H1 (cell line): ENCODE measurements around the gene EIF2A. TPM values are rescaled to one million over a fixed set of nuclear protein-coding genes. Genes with fewer than 3 reads are reported as not detected.

Experiments used
- CTCF ChIA-PET: fragments of 300-600 bp; sonication (Branson Sonifier 250); formaldehyde crosslinking; loops from one replicate; lab custom pipeline; 2021; ENCODE audit not compliant: partially characterized antibody; lab: Charles Lee
- POLR2A ChIA-PET: fragments of 300-600 bp; sonication (Branson Sonifier 250); formaldehyde crosslinking; loops from one replicate; lab custom pipeline; 2021; ENCODE audit warnings: inconsistent platforms; ENCODE audit not compliant: partially characterized antibody; lab: Charles Lee
- DNase-seq, 2 experiments: peaks; one replicate each; pipeline versions ENCODE4 v3.0.0 to v3.0.0-alpha.2; 2010 to 2022; ENCODE audit warnings: low spot score in 2 of 2, low read depth in 1 of 2, mixed read lengths in 1 of 2
- FAIRE-seq: peaks from 2 replicates; lab custom pipeline; 2011; peaks lifted over from hg19 to GRCh38; lab: Jason Lieb, UNC
- H2AFZ ChIP-seq: 2 replicates; pipeline ENCODE4 v1.8.1; 2012; ENCODE audit warnings: low read length, inconsistent platforms
- H2AK5ac ChIP-seq: 2 replicates; pipeline ENCODE4 v1.6.1; 2013; ENCODE audit warnings: low read depth, low read length
- H2BK120ac ChIP-seq: replicated peaks from 2 replicates; pipeline ENCODE3; 2013; ENCODE audit warnings: low read depth, low read length, inconsistent platforms
- H2BK12ac ChIP-seq: 2 replicates; pipeline ENCODE4 v1.6.1; 2013; ENCODE audit warnings: low read depth, low read length
- H2BK15ac ChIP-seq: 2 replicates; pipeline ENCODE4 v1.6.1; 2013; ENCODE audit warnings: low read length
- H2BK20ac ChIP-seq: 2 replicates; pipeline ENCODE4 v1.6.1; 2013; ENCODE audit warnings: low read length
- H2BK5ac ChIP-seq: 2 replicates; pipeline ENCODE4 v1.6.1; 2013; ENCODE audit warnings: low read depth, low read length
- H3K14ac ChIP-seq: 2 replicates; pipeline ENCODE4 v1.6.1; 2013; ENCODE audit warnings: inconsistent platforms; ENCODE audit not compliant: insufficient read length
- H3K18ac ChIP-seq: 2 replicates; pipeline ENCODE4 v1.6.1; 2013; ENCODE audit warnings: low read length; ENCODE audit errors: extremely low read depth
- H3K23ac ChIP-seq: 2 replicates; pipeline ENCODE4 v1.6.1; 2013; ENCODE audit warnings: inconsistent platforms; ENCODE audit not compliant: insufficient read length
- H3K23me2 ChIP-seq: 2 replicates; pipeline ENCODE4 v1.6.1; 2013; ENCODE audit warnings: low read depth, low read length
- H3K27ac ChIP-seq: 2 replicates; pipeline ENCODE4 v1.6.1; 2011; ENCODE audit warnings: low read depth, low read length, inconsistent platforms
- H3K27me3 ChIP-seq, 4 experiments: replicated peaks in 1 of 4; 1 replicate in 1 of 4; 2 replicates in 3 of 4; pipeline versions ENCODE4 v1.6.1 to v1.8.1; 2011 to 2013; ENCODE audit warnings: low read length in 3 of 4, mild to moderate bottlenecking in 3 of 4, inconsistent platforms in 2 of 4, mixed read lengths in 2 of 4, moderate library complexity in 1 of 4; ENCODE audit not compliant: control insufficient read depth in 3 of 4, insufficient read depth in 3 of 4; ENCODE audit errors: extremely low read depth in 1 of 4
- H3K36me3 ChIP-seq, 4 experiments: 2 replicates each; pipeline versions ENCODE4 v1.6.1 to v1.8.1; 2011 to 2013; ENCODE audit warnings: mild to moderate bottlenecking in 4 of 4, low read length in 3 of 4, moderate library complexity in 2 of 4, control low read depth in 1 of 4, inconsistent platforms in 1 of 4; ENCODE audit not compliant: insufficient read depth in 4 of 4, control insufficient read depth in 2 of 4
- H3K4ac ChIP-seq: replicated peaks from 2 replicates; pipeline ENCODE3; 2013; ENCODE audit warnings: low read length, low read depth, mixed read lengths, inconsistent platforms; ENCODE audit not compliant: insufficient read length
- H3K4me1 ChIP-seq, 4 experiments: replicated peaks in 1 of 4; 1 replicate in 1 of 4; 2 replicates in 3 of 4; pipeline versions ENCODE4 v1.6.1 to v1.8.1; 2011 to 2013; ENCODE audit warnings: low read length in 3 of 4, inconsistent platforms in 2 of 4, mixed read lengths in 1 of 4; ENCODE audit not compliant: insufficient read depth in 4 of 4, control insufficient read depth in 3 of 4
- H3K4me2 ChIP-seq, 2 experiments: 2 replicates each; pipeline versions ENCODE4 v1.6.1 to v1.8.1; 2011 to 2013; ENCODE audit warnings: low read depth in 2 of 2, low read length in 2 of 2, control low read depth in 1 of 2, inconsistent platforms in 1 of 2, mild to moderate bottlenecking in 1 of 2; ENCODE audit not compliant: insufficient read depth in 1 of 2
- H3K4me3 ChIP-seq, 4 experiments: fragments of 200-600, 300-600 bp in 1 of 4; sonication (generic), shearing (Covaris generic), sonication (Bioruptor Twin) in 1 of 4; 2 replicates each; pipeline versions ENCODE4 v1.5.1 to v1.8.1; 2011 to 2016; ENCODE audit warnings: low read length in 4 of 4, low read depth in 3 of 4, control low read depth in 2 of 4, inconsistent platforms in 2 of 4, mild to moderate bottlenecking in 2 of 4, mixed read lengths in 1 of 4, moderate library complexity in 1 of 4; ENCODE audit not compliant: insufficient read depth in 2 of 4; ENCODE audit errors: extremely low read depth in 1 of 4
- H3K56ac ChIP-seq: replicated peaks from 2 replicates; pipeline ENCODE3; 2013; ENCODE audit warnings: low read depth, mild to moderate bottlenecking, mixed read lengths, low read length, inconsistent platforms; ENCODE audit not compliant: insufficient read length
- H3K79me1 ChIP-seq: 2 replicates; pipeline ENCODE4 v1.6.1; 2013; ENCODE audit warnings: low read depth, low read length, control low read depth
- H3K79me2 ChIP-seq, 2 experiments: 2 replicates each; pipeline versions ENCODE4 v1.6.1 to v1.8.1; 2012 to 2013; ENCODE audit warnings: low read length in 2 of 2, mild to moderate bottlenecking in 2 of 2, inconsistent platforms in 1 of 2; ENCODE audit not compliant: insufficient read depth in 2 of 2, control insufficient read depth in 1 of 2
- H3K9ac ChIP-seq, 4 experiments: replicated peaks in 1 of 4; 1 replicate in 1 of 4; 2 replicates in 3 of 4; pipeline versions ENCODE4 v1.6.1 to v1.8.1; 2011 to 2013; ENCODE audit warnings: low read depth in 3 of 4, low read length in 3 of 4, control low read depth in 2 of 4, mild to moderate bottlenecking in 2 of 4, moderate library complexity in 2 of 4, inconsistent platforms in 1 of 4; ENCODE audit errors: extremely low read depth in 1 of 4
- H3K9me3 ChIP-seq, 2 experiments: 2 replicates each; pipeline versions ENCODE4 v1.6.1 to v1.8.1; 2012 to 2013; ENCODE audit warnings: mild to moderate bottlenecking in 2 of 2, moderate library complexity in 2 of 2, control low read depth in 1 of 2, inconsistent platforms in 1 of 2, low read depth in 1 of 2, low read length in 1 of 2, mixed read lengths in 1 of 2; ENCODE audit not compliant: insufficient read depth in 2 of 2
- H4K20me1 ChIP-seq, 2 experiments: replicated peaks in 1 of 2; 2 replicates each; pipeline versions ENCODE3 to v1.8.1; 2011 to 2013; ENCODE audit warnings: inconsistent platforms in 2 of 2, low read length in 2 of 2, mild to moderate bottlenecking in 1 of 2; ENCODE audit not compliant: insufficient read depth in 2 of 2, control insufficient read depth in 1 of 2
- H4K5ac ChIP-seq: 2 replicates; pipeline ENCODE4 v1.6.1; 2013; ENCODE audit warnings: low read length, low read depth, mixed read lengths, inconsistent platforms; ENCODE audit not compliant: insufficient read length
- H4K8ac ChIP-seq: 2 replicates; pipeline ENCODE4 v1.8.0; 2013; ENCODE audit warnings: mild to moderate bottlenecking, moderate library complexity, low read length, inconsistent platforms; ENCODE audit not compliant: insufficient read depth; ENCODE audit errors: extremely low read depth
- H4K91ac ChIP-seq: replicated peaks from 2 replicates; pipeline ENCODE3; 2013; ENCODE audit warnings: low read length, mixed read lengths, inconsistent platforms; ENCODE audit not compliant: insufficient read length
- ATF3 ChIP-seq: IDR thresholded peaks from 2 replicates; pipeline ENCODE4 v1.6.1; 2011; ENCODE audit warnings: low read depth, mild to moderate bottlenecking, low read length; ENCODE audit not compliant: insufficient read depth
- RNF2 ChIP-seq: fragments of 200-900, 300-1000 bp; sonication (generic); IDR thresholded peaks from 2 replicates; pipeline ENCODE4 v1.7.1; 2016; ENCODE audit warnings: borderline replicate concordance, low read depth, mild to moderate bottlenecking, antibody characterized with exemption, low read length; ENCODE audit not compliant: poor library complexity, severe bottlenecking; ENCODE audit errors: missing control alignments
- SAP30 ChIP-seq: fragments of 300-600 bp; sonication (generic); IDR thresholded peaks from 2 replicates; pipeline ENCODE4 v1.7.1; 2012; ENCODE audit warnings: low read length, moderate library complexity, mild to moderate bottlenecking, inconsistent platforms; ENCODE audit not compliant: insufficient read depth, insufficient replicate concordance
- WGBS, 2 experiments: shearing (Covaris generic) in 1 of 2; methylation state at CpG; one replicate each; pipeline versions ENCODE4 v1.1.6 to v1.1.7; 2013 to 2015; ENCODE audit warnings: low lambda C conversion rate in 2 of 2, mixed read lengths in 2 of 2, inconsistent platforms in 1 of 2, low coverage in 1 of 2, missing lambda C conversion rate in 1 of 2; ENCODE audit not compliant: insufficient replicate concordance in 2 of 2, insufficient coverage in 1 of 2, insufficient read length in 1 of 2; ENCODE audit errors: extremely low coverage in 1 of 2, missing lambda C conversion rate in 1 of 2; 5-methylcytosine and 5-hydroxymethylcytosine counted together
- polyA plus RNA-seq, 7 experiments: library from polyadenylated mRNA; depleted of rRNA in 3 of 7; stranded (reverse) in 5 of 7; unstranded in 2 of 7; fragments of >200 nt in 5 of 7; fragments of 200-250 nt in 2 of 7; gene quantifications; 1 replicate in 5 of 7; 2 replicates in 1 of 7; 4 replicates in 1 of 7; pipeline versions ENCODE4 v1.2.1 to v1.2.3, GENCODE V29; 2011 to 2013; ENCODE audit warnings: missing spikeins in 2 of 7, mixed read lengths in 2 of 7
- total RNA-seq: library from RNA; stranded (reverse); fragmentation: NEBNext Ultra II Directional; extraction: Animal tissue kit (Norgen Biotek cat#: 25700); gene quantifications from 2 replicates; pipeline ENCODE4 v1.2.1, GENCODE V29; 2021

The EIF2A gene
- total and polyA plus RNA-seq, 2 of the 8 experiments (the other 6 are each of a cell fraction or from before 2014, with no cell fraction given), result 59.3 to 91.6 TPM

GRCh38 chr3:150612494-150612893, 65.9 kb downstream of the EIF2A start:
- H3K9me3 ChIP-seq, result no peaks in the 10 kb centered on the region
- no peak overlapping the region for H4K8ac ChIP-seq
- H3K18ac ChIP-seq, result no peak overlapping the region
- 83% methylated on average over 1 of the region's 1 CpG; no CpG with 5 or more reads in 1 of the 2 experiments for WGBS, 2 experiments
- CTCF ChIA-PET, result interaction anchor here (1.1 kb wide), 1 partner anchor 10 kb away, joined by 3 read pairs; the partner anchor contains the start of gene SELENOT
- peaks cover 0 to 4% (median under 1%) of the 10 kb centered on the region in 4 experiments; a peak in 2 of 7 replicates for H3K4me1 ChIP-seq
- H3K4me2 ChIP-seq, result no peak overlapping the region
- H3K14ac ChIP-seq, result no peak overlapping the region
- no peak overlapping the region for H3K56ac ChIP-seq
- H2AK5ac ChIP-seq, result no peak overlapping the region
- no peaks in the 10 kb centered on the region for H3K27me3 ChIP-seq
- no peak overlapping the region for H4K5ac ChIP-seq
- H4K20me1 ChIP-seq, result peaks cover 1 to 3% of the 10 kb centered on the region in 2 experiments
- no peak overlapping the region for H3K27ac ChIP-seq
- no peak for DNase-seq
- POLR2A ChIA-PET, result interaction anchor here (0.8 to 1.7 kb wide), 4 partner anchors 10 to 74 kb away, joined by 3 to 5 read pairs (median 4); partner anchors contain the start of gene SELENOT
- H3K4ac ChIP-seq, result no peak overlapping the region
- H2BK15ac ChIP-seq, result no peak overlapping the region
- H3K9ac ChIP-seq, result no peak overlapping the region
- H4K91ac ChIP-seq, result no peak overlapping the region
- no peaks in the 10 kb centered on the region for H3K23me2 ChIP-seq
- peaks cover 12 to 78% of the 10 kb centered on the region in 2 experiments; a peak in 3 of 4 replicates for H3K79me2 ChIP-seq
- no peak overlapping the region for H2BK120ac ChIP-seq
- no peak overlapping the region for H2AFZ ChIP-seq
- TF ChIP-seq ATF3, result no peak
- no peak for TF ChIP-seq SAP30
- no peak for TF ChIP-seq RNF2
- H3K23ac ChIP-seq, result no peak overlapping the region
- no peak overlapping the region for H2BK12ac ChIP-seq
- no peak overlapping the region for H2BK5ac ChIP-seq
- no peaks in the 10 kb centered on the region; the same call in 1 of the 2 replicates for H3K79me1 ChIP-seq
- no peak overlapping the region for H2BK20ac ChIP-seq
- no peak for FAIRE-seq
- H3K4me3 ChIP-seq, result no peak overlapping the region
- peaks cover 0 to 10% (median 1%) of the 10 kb centered on the region in 4 experiments; a peak in 2 of 8 replicates for H3K36me3 ChIP-seq
